H1 (cell line): ENCODE data around the gene NKAIN2. TPM values are rescaled to one million over a fixed set of nuclear protein-coding genes. Genes with fewer than 3 reads are reported as not detected.

Source experiments
- CTCF ChIA-PET: fragments of 300-600 bp; sonication (Branson Sonifier 250); formaldehyde crosslinking; loops from one replicate; lab custom pipeline; 2021; ENCODE audit not compliant: partially characterized antibody; lab: Charles Lee
- POLR2A ChIA-PET: fragments of 300-600 bp; sonication (Branson Sonifier 250); formaldehyde crosslinking; loops from one replicate; lab custom pipeline; 2021; ENCODE audit warnings: inconsistent platforms; ENCODE audit not compliant: partially characterized antibody; lab: Charles Lee
- DNase-seq, 2 experiments: peaks; one replicate each; pipeline versions ENCODE4 v3.0.0 to v3.0.0-alpha.2; 2010 to 2022; ENCODE audit warnings: low spot score in 2 of 2, low read depth in 1 of 2, mixed read lengths in 1 of 2
- FAIRE-seq: peaks from 2 replicates; lab custom pipeline; 2011; peaks lifted over from hg19 to GRCh38; lab: Jason Lieb, UNC
- H2AFZ ChIP-seq: 2 replicates; pipeline ENCODE4 v1.8.1; 2012; ENCODE audit warnings: low read length, inconsistent platforms
- H2AK5ac ChIP-seq: 2 replicates; pipeline ENCODE4 v1.6.1; 2013; ENCODE audit warnings: low read depth, low read length
- H2BK120ac ChIP-seq: replicated peaks from 2 replicates; pipeline ENCODE3; 2013; ENCODE audit warnings: low read depth, low read length, inconsistent platforms
- H2BK12ac ChIP-seq: 2 replicates; pipeline ENCODE4 v1.6.1; 2013; ENCODE audit warnings: low read depth, low read length
- H2BK15ac ChIP-seq: 2 replicates; pipeline ENCODE4 v1.6.1; 2013; ENCODE audit warnings: low read length
- H2BK20ac ChIP-seq: 2 replicates; pipeline ENCODE4 v1.6.1; 2013; ENCODE audit warnings: low read length
- H2BK5ac ChIP-seq: 2 replicates; pipeline ENCODE4 v1.6.1; 2013; ENCODE audit warnings: low read depth, low read length
- H3K14ac ChIP-seq: 2 replicates; pipeline ENCODE4 v1.6.1; 2013; ENCODE audit warnings: inconsistent platforms; ENCODE audit not compliant: insufficient read length
- H3K18ac ChIP-seq: 2 replicates; pipeline ENCODE4 v1.6.1; 2013; ENCODE audit warnings: low read length; ENCODE audit errors: extremely low read depth
- H3K23ac ChIP-seq: 2 replicates; pipeline ENCODE4 v1.6.1; 2013; ENCODE audit warnings: inconsistent platforms; ENCODE audit not compliant: insufficient read length
- H3K23me2 ChIP-seq: 2 replicates; pipeline ENCODE4 v1.6.1; 2013; ENCODE audit warnings: low read depth, low read length
- H3K27ac ChIP-seq: 2 replicates; pipeline ENCODE4 v1.6.1; 2011; ENCODE audit warnings: low read depth, low read length, inconsistent platforms
- H3K27me3 ChIP-seq, 4 experiments: replicated peaks in 1 of 4; 1 replicate in 1 of 4; 2 replicates in 3 of 4; pipeline versions ENCODE4 v1.6.1 to v1.8.1; 2011 to 2013; ENCODE audit warnings: low read length in 3 of 4, mild to moderate bottlenecking in 3 of 4, inconsistent platforms in 2 of 4, mixed read lengths in 2 of 4, moderate library complexity in 1 of 4; ENCODE audit not compliant: control insufficient read depth in 3 of 4, insufficient read depth in 3 of 4; ENCODE audit errors: extremely low read depth in 1 of 4
- H3K36me3 ChIP-seq, 4 experiments: 2 replicates each; pipeline versions ENCODE4 v1.6.1 to v1.8.1; 2011 to 2013; ENCODE audit warnings: mild to moderate bottlenecking in 4 of 4, low read length in 3 of 4, moderate library complexity in 2 of 4, control low read depth in 1 of 4, inconsistent platforms in 1 of 4; ENCODE audit not compliant: insufficient read depth in 4 of 4, control insufficient read depth in 2 of 4
- H3K4ac ChIP-seq: replicated peaks from 2 replicates; pipeline ENCODE3; 2013; ENCODE audit warnings: low read length, low read depth, mixed read lengths, inconsistent platforms; ENCODE audit not compliant: insufficient read length
- H3K4me1 ChIP-seq, 4 experiments: replicated peaks in 1 of 4; 1 replicate in 1 of 4; 2 replicates in 3 of 4; pipeline versions ENCODE4 v1.6.1 to v1.8.1; 2011 to 2013; ENCODE audit warnings: low read length in 3 of 4, inconsistent platforms in 2 of 4, mixed read lengths in 1 of 4; ENCODE audit not compliant: insufficient read depth in 4 of 4, control insufficient read depth in 3 of 4
- H3K4me2 ChIP-seq, 2 experiments: 2 replicates each; pipeline versions ENCODE4 v1.6.1 to v1.8.1; 2011 to 2013; ENCODE audit warnings: low read depth in 2 of 2, low read length in 2 of 2, control low read depth in 1 of 2, inconsistent platforms in 1 of 2, mild to moderate bottlenecking in 1 of 2; ENCODE audit not compliant: insufficient read depth in 1 of 2
- H3K4me3 ChIP-seq, 4 experiments: fragments of 200-600, 300-600 bp in 1 of 4; sonication (generic), shearing (Covaris generic), sonication (Bioruptor Twin) in 1 of 4; 2 replicates each; pipeline versions ENCODE4 v1.5.1 to v1.8.1; 2011 to 2016; ENCODE audit warnings: low read length in 4 of 4, low read depth in 3 of 4, control low read depth in 2 of 4, inconsistent platforms in 2 of 4, mild to moderate bottlenecking in 2 of 4, mixed read lengths in 1 of 4, moderate library complexity in 1 of 4; ENCODE audit not compliant: insufficient read depth in 2 of 4; ENCODE audit errors: extremely low read depth in 1 of 4
- H3K56ac ChIP-seq: replicated peaks from 2 replicates; pipeline ENCODE3; 2013; ENCODE audit warnings: low read depth, mild to moderate bottlenecking, mixed read lengths, low read length, inconsistent platforms; ENCODE audit not compliant: insufficient read length
- H3K79me1 ChIP-seq: 2 replicates; pipeline ENCODE4 v1.6.1; 2013; ENCODE audit warnings: low read depth, low read length, control low read depth
- H3K79me2 ChIP-seq, 2 experiments: 2 replicates each; pipeline versions ENCODE4 v1.6.1 to v1.8.1; 2012 to 2013; ENCODE audit warnings: low read length in 2 of 2, mild to moderate bottlenecking in 2 of 2, inconsistent platforms in 1 of 2; ENCODE audit not compliant: insufficient read depth in 2 of 2, control insufficient read depth in 1 of 2
- H3K9ac ChIP-seq, 4 experiments: replicated peaks in 1 of 4; 1 replicate in 1 of 4; 2 replicates in 3 of 4; pipeline versions ENCODE4 v1.6.1 to v1.8.1; 2011 to 2013; ENCODE audit warnings: low read depth in 3 of 4, low read length in 3 of 4, control low read depth in 2 of 4, mild to moderate bottlenecking in 2 of 4, moderate library complexity in 2 of 4, inconsistent platforms in 1 of 4; ENCODE audit errors: extremely low read depth in 1 of 4
- H3K9me3 ChIP-seq, 2 experiments: 2 replicates each; pipeline versions ENCODE4 v1.6.1 to v1.8.1; 2012 to 2013; ENCODE audit warnings: mild to moderate bottlenecking in 2 of 2, moderate library complexity in 2 of 2, control low read depth in 1 of 2, inconsistent platforms in 1 of 2, low read depth in 1 of 2, low read length in 1 of 2, mixed read lengths in 1 of 2; ENCODE audit not compliant: insufficient read depth in 2 of 2
- H4K20me1 ChIP-seq, 2 experiments: replicated peaks in 1 of 2; 2 replicates each; pipeline versions ENCODE3 to v1.8.1; 2011 to 2013; ENCODE audit warnings: inconsistent platforms in 2 of 2, low read length in 2 of 2, mild to moderate bottlenecking in 1 of 2; ENCODE audit not compliant: insufficient read depth in 2 of 2, control insufficient read depth in 1 of 2
- H4K5ac ChIP-seq: 2 replicates; pipeline ENCODE4 v1.6.1; 2013; ENCODE audit warnings: low read length, low read depth, mixed read lengths, inconsistent platforms; ENCODE audit not compliant: insufficient read length
- H4K8ac ChIP-seq: 2 replicates; pipeline ENCODE4 v1.8.0; 2013; ENCODE audit warnings: mild to moderate bottlenecking, moderate library complexity, low read length, inconsistent platforms; ENCODE audit not compliant: insufficient read depth; ENCODE audit errors: extremely low read depth
- H4K91ac ChIP-seq: replicated peaks from 2 replicates; pipeline ENCODE3; 2013; ENCODE audit warnings: low read length, mixed read lengths, inconsistent platforms; ENCODE audit not compliant: insufficient read length
- ATF3 ChIP-seq: IDR thresholded peaks from 2 replicates; pipeline ENCODE4 v1.6.1; 2011; ENCODE audit warnings: low read depth, mild to moderate bottlenecking, low read length; ENCODE audit not compliant: insufficient read depth
- CREB1 ChIP-seq: IDR thresholded peaks from 2 replicates; pipeline ENCODE4 v1.6.1; 2012; ENCODE audit warnings: inconsistent platforms
- HDAC2 ChIP-seq, 2 experiments: fragments of 300-600 bp in 1 of 2; sonication (generic) in 1 of 2; IDR thresholded peaks; 2 replicates each; pipeline ENCODE4 v1.6.1; 2011 to 2012; ENCODE audit warnings: low read depth in 2 of 2, low read length in 2 of 2, mild to moderate bottlenecking in 2 of 2, moderate library complexity in 2 of 2, borderline replicate concordance in 1 of 2, inconsistent platforms in 1 of 2
- HDAC6 ChIP-seq: IDR thresholded peaks from one replicate; pipeline ENCODE4 v1.7.1; 2012; ENCODE audit warnings: low read depth, mild to moderate bottlenecking, inconsistent platforms, low read length, moderate library complexity
- KDM1A ChIP-seq: fragments of 200-600, 300-600 bp; sonication (generic); IDR thresholded peaks from 2 replicates; pipeline ENCODE4 v1.7.1; 2016; ENCODE audit warnings: mild to moderate bottlenecking, low read length, borderline replicate concordance
- KDM5A ChIP-seq: fragments of 200-600 bp; IDR thresholded peaks from 2 replicates; pipeline ENCODE4 v1.7.1; 2012; ENCODE audit warnings: mild to moderate bottlenecking, low read length, inconsistent platforms, mixed read lengths
- MAFK ChIP-seq: IDR thresholded peaks from 2 replicates; pipeline ENCODE4 v1.6.1; 2012; ENCODE audit warnings: low read depth, mild to moderate bottlenecking, improper control_type of control experiment, low read length
- TCF12 ChIP-seq: IDR thresholded peaks from 2 replicates; pipeline ENCODE4 v1.6.1; 2011; ENCODE audit warnings: low read depth, mild to moderate bottlenecking, low read length
- WGBS, 2 experiments: shearing (Covaris generic) in 1 of 2; methylation state at CpG; one replicate each; pipeline versions ENCODE4 v1.1.6 to v1.1.7; 2013 to 2015; ENCODE audit warnings: low lambda C conversion rate in 2 of 2, mixed read lengths in 2 of 2, inconsistent platforms in 1 of 2, low coverage in 1 of 2, missing lambda C conversion rate in 1 of 2; ENCODE audit not compliant: insufficient replicate concordance in 2 of 2, insufficient coverage in 1 of 2, insufficient read length in 1 of 2; ENCODE audit errors: extremely low coverage in 1 of 2, missing lambda C conversion rate in 1 of 2; 5-methylcytosine and 5-hydroxymethylcytosine counted together
- polyA plus RNA-seq, 7 experiments: library from polyadenylated mRNA; depleted of rRNA in 3 of 7; stranded (reverse) in 5 of 7; unstranded in 2 of 7; fragments of >200 nt in 5 of 7; fragments of 200-250 nt in 2 of 7; gene quantifications; 1 replicate in 5 of 7; 2 replicates in 1 of 7; 4 replicates in 1 of 7; pipeline versions ENCODE4 v1.2.1 to v1.2.3, GENCODE V29; 2011 to 2013; ENCODE audit warnings: missing spikeins in 2 of 7, mixed read lengths in 2 of 7
- total RNA-seq: library from RNA; stranded (reverse); fragmentation: NEBNext Ultra II Directional; extraction: Animal tissue kit (Norgen Biotek cat#: 25700); gene quantifications from 2 replicates; pipeline ENCODE4 v1.2.1, GENCODE V29; 2021

NKAIN2 gene
- total and polyA plus RNA-seq, 2 of the 8 experiments (the other 6 are each of a cell fraction or from before 2014, with no cell fraction given): 0.20 to 0.34 TPM

GRCh38 chr6:123855506-123855905 lies 51.8 kb downstream of the NKAIN2 start:
- Histone ChIP-seq H4K8ac (no peak overlapping the region), H2BK20ac (no peak overlapping the region), H3K23me2 (no peaks in the 10 kb centered on the region), H3K79me2 (no peaks in the 10 kb centered on the region), H3K4me3 (no peak overlapping the region), H3K23ac (no peak overlapping the region), H3K79me1 (no peaks in the 10 kb centered on the region), H3K4ac (no peak overlapping the region), H3K56ac (no peak overlapping the region), H3K14ac (no peak overlapping the region), H4K5ac (no peak overlapping the region), H4K20me1 (no peaks in the 10 kb centered on the region), H2BK12ac (no peak overlapping the region), H3K27ac (no peak overlapping the region), H2BK5ac (no peak overlapping the region), H2BK120ac (no peak overlapping the region), H3K36me3 (no peaks in the 10 kb centered on the region), H2AFZ (no peak overlapping the region), H2BK15ac (no peak overlapping the region), H4K91ac (no peak overlapping the region), H3K4me2 (no peak overlapping the region), H2AK5ac (no peak overlapping the region), H3K27me3 (no peaks in the 10 kb centered on the region; a peak in 1 of 7 replicates), H3K9me3 (no peaks in the 10 kb centered on the region), H3K18ac (no peak overlapping the region), H3K9ac (no peak overlapping the region), H3K4me1 (no peaks in the 10 kb centered on the region)
- 87% methylated on average over 2 of the region's 2 CpGs; no CpG with 5 or more reads in 1 of the 2 experiments for WGBS, 2 experiments
- DNase-seq (no peak), FAIRE-seq (no peak)
- CTCF ChIA-PET: no interaction called here
- POLR2A ChIA-PET: no interaction called here
- TF ChIP-seq HDAC2 (IDR thresholded peaks at IDR 0.05; ENCODE audit: borderline replicate concordance in 1 of 2, low read depth in 2 of 2, low read length in 2 of 2) (no peak), KDM5A (no peak), KDM1A (no peak), MAFK (no peak), TCF12 (no peak), HDAC6 (no peak), CREB1 (no peak), ATF3 (no peak)
